ENCODE results near the gene GLRA1.

DNA sequence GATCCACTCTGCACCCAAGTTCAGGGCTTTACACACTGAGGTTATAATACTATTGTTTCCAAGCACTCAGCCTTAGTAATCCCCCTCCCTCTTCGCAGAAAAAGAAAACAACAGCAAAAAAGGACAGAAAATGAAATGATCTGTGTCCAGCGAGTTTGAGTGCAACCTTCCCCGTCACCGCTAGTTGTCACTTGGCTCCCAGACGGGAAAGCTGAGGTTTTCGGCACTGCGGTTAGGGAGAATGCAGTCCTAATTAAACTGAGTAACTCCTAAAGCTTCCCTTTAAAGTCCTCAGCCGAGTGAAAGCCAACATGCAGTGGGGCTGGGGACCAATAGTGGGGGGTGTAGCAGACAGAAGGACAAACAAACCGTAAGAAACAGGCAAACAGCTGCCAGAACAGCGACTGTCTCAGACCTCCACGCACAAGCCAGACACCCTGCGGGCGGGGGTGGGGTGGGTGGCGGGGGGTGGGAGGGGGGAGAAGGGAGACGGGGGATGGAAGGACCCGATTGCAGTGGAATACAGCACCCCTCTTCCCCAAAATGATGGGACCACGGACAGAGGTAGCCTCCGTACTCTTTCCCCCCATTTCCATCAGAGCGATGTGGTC is 680 bp downstream of the GLRA1 start:
- TF ChIP-seq, protein P1, sequence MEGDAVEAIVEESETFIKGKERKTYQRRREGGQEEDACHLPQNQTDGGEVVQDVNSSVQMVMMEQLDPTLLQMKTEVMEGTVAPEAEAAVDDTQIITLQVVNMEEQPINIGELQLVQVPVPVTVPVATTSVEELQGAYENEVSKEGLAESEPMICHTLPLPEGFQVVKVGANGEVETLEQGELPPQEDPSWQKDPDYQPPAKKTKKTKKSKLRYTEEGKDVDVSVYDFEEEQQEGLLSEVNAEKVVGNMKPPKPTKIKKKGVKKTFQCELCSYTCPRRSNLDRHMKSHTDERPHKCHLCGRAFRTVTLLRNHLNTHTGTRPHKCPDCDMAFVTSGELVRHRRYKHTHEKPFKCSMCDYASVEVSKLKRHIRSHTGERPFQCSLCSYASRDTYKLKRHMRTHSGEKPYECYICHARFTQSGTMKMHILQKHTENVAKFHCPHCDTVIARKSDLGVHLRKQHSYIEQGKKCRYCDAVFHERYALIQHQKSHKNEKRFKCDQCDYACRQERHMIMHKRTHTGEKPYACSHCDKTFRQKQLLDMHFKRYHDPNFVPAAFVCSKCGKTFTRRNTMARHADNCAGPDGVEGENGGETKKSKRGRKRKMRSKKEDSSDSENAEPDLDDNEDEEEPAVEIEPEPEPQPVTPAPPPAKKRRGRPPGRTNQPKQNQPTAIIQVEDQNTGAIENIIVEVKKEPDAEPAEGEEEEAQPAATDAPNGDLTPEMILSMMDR (conservative IDR thresholded peaks at IDR 0.05; ENCODE audit: low read depth, low read length) = 0 out of 2 replicates have a peak, but pooled peaks have one; percentile 7
- TF ChIP-seq POLR2A (IDR thresholded peaks at IDR 0.05; ENCODE audit: low read depth, low read length) = no peak
- TF ChIP-seq, protein P2, sequence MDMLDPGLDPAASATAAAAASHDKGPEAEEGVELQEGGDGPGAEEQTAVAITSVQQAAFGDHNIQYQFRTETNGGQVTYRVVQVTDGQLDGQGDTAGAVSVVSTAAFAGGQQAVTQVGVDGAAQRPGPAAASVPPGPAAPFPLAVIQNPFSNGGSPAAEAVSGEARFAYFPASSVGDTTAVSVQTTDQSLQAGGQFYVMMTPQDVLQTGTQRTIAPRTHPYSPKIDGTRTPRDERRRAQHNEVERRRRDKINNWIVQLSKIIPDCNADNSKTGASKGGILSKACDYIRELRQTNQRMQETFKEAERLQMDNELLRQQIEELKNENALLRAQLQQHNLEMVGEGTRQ (IDR thresholded peaks at IDR 0.05; ENCODE audit: low read depth, low read length) = no peak
- no peak for TF ChIP-seq MXI1 (IDR thresholded peaks at IDR 0.05; ENCODE audit: borderline replicate concordance, low read depth, low read length)
- TF ChIP-seq NFE2L2 (IDR thresholded peaks at IDR 0.05; ENCODE audit: low read depth, low read length) = no peak
- no peak for TF ChIP-seq FOS (IDR thresholded peaks at IDR 0.05; ENCODE audit: low read depth, low read length)
- no peak for TF ChIP-seq MAZ (IDR thresholded peaks at IDR 0.05; ENCODE audit: borderline replicate concordance, low read depth, low read length)
- TF ChIP-seq RCOR1 (IDR thresholded peaks at IDR 0.05; ENCODE audit: insufficient replicate concordance, low read length) = no peak
- TF ChIP-seq CEBPB (IDR thresholded peaks at IDR 0.05; ENCODE audit: low read depth, low read length) = no peak
- TF ChIP-seq, protein P3, sequence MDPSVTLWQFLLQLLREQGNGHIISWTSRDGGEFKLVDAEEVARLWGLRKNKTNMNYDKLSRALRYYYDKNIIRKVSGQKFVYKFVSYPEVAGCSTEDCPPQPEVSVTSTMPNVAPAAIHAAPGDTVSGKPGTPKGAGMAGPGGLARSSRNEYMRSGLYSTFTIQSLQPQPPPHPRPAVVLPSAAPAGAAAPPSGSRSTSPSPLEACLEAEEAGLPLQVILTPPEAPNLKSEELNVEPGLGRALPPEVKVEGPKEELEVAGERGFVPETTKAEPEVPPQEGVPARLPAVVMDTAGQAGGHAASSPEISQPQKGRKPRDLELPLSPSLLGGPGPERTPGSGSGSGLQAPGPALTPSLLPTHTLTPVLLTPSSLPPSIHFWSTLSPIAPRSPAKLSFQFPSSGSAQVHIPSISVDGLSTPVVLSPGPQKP (IDR thresholded peaks at IDR 0.05; ENCODE audit: borderline replicate concordance, low read depth, low read length) = no peak
- TF ChIP-seq SMC3 (IDR thresholded peaks at IDR 0.05; ENCODE audit: low read depth, low read length) = no peak
- TF ChIP-seq RAD21 (IDR thresholded peaks at IDR 0.05; ENCODE audit: low read length) = no peak
- TF ChIP-seq BHLHE40 (IDR thresholded peaks at IDR 0.05; ENCODE audit: low read depth, low read length) = no peak
